Heart right ventricle (tissue), 16 donors: ENCODE data around the gene CFAP157. TPM values are rescaled to one million over a fixed set of nuclear protein-coding genes. Genes with fewer than 3 reads are reported as not detected.

Source experiments
- ATAC-seq, 8 donors: fragments of 200-7000 bp; cut with Tn5 transposase; one replicate each; pipeline ENCODE4 v1.9.1; 2020; ENCODE audit warnings: mild to moderate bottlenecking in 8 of 8, moderate library complexity in 8 of 8, moderate number of reproducible peaks in 1 of 8
- DNase-seq, 2 donors: peaks; one replicate each; pipeline ENCODE4 v3.0.0-alpha.2; 2020
- H3K27ac ChIP-seq, 10 donors: fragments of 200-600 bp; sonication (generic) in 2 of 10; one replicate each; pipeline versions ENCODE4 v1.5.0 to v1.8.0; 2020 to 2022; ENCODE audit warnings: mild to moderate bottlenecking in 3 of 10
- H3K27me3 ChIP-seq, 7 donors: fragments of 200-600 bp; one replicate each; pipeline ENCODE4 v1.8.0; 2021 to 2022; ENCODE audit warnings: mild to moderate bottlenecking in 2 of 7
- H3K36me3 ChIP-seq, 9 donors: fragments of 200-600 bp; sonication (generic) in 1 of 9; one replicate each; pipeline versions ENCODE4 v1.5.0 to v1.8.0; 2020 to 2022; ENCODE audit warnings: mild to moderate bottlenecking in 2 of 9
- H3K4me1 ChIP-seq, 9 donors: fragments of 200-600 bp; sonication (generic) in 1 of 9; one replicate each; pipeline versions ENCODE4 v1.5.0 to v1.8.0; 2020 to 2022; ENCODE audit warnings: mild to moderate bottlenecking in 4 of 9
- H3K4me3 ChIP-seq, 10 donors: fragments of 200-600 bp; sonication (generic) in 2 of 10; one replicate each; pipeline versions ENCODE4 v1.5.0 to v1.8.0; 2020 to 2022; ENCODE audit warnings: mild to moderate bottlenecking in 7 of 10, moderate library complexity in 2 of 10
- H3K9me3 ChIP-seq, 11 donors: fragments of 200-600 bp in 10 of 11; sonication (generic) in 2 of 11; one replicate each; pipeline versions ENCODE4 v1.5.0 to v1.8.0; 2013 to 2022; ENCODE audit warnings: mild to moderate bottlenecking in 2 of 11, control low read depth in 1 of 11, moderate library complexity in 1 of 11
- WGBS, 2 donors: extraction: QIAGEN DNeasy Blood & Tissue Kit; methylation state at CpG; one replicate each; pipeline ENCODE4 v1.1.7; 2013; ENCODE audit warnings: inconsistent platforms in 1 of 2; 5-methylcytosine and 5-hydroxymethylcytosine counted together
- intact Hi-C, 10 donors: fragments of 100-400 bp; cut with DNase I; formaldehyde crosslinking; loops; one replicate each; pipeline versions ENCODE4 v1.11.1 to v1.14.2; 2022
- long read RNA-seq, 3 donors: library from polyadenylated mRNA; unstranded; transcript quantifications; one replicate each; pipeline ENCODE4 v2.0.0, GENCODE V29; 2020 to 2021
- polyA plus RNA-seq, 2 donors: library from polyadenylated mRNA; stranded (reverse); fragments of 200-250 nt; gene quantifications; one replicate each; pipeline ENCODE4 v1.2.3, GENCODE V29; 2013
- total RNA-seq, 10 donors: library from RNA; stranded (reverse); fragmentation: NEBNext Ultra II Directional in 3 of 10; extraction: Animal tissue kit (Norgen Biotek cat#: 25700) in 3 of 10; gene quantifications; one replicate each; pipeline versions ENCODE4 v1.2.1 to v1.2.4, GENCODE V29; 2021 to 2023
- TF ChIP-seq, protein P1 (sequence below), 9 donors: fragments of 200-600 bp; sonication (generic) in 2 of 9; IDR thresholded peaks; one replicate each; pipeline versions ENCODE4 v1.5.0 to v1.8.0; 2021 to 2022; ENCODE audit warnings: antibody characterized with exemption in 9 of 9, mild to moderate bottlenecking in 5 of 9, moderate library complexity in 1 of 9
- donor health status: Arrhythmogenic right ventricular cardiomyopathy.
- donor health status: ischemic (EF 13 %, LVEDD 7.1; RV severe dilation, severe dysfunction).
- donor health status: healthy with polysubstance abuse.
- donor health status: DM: no; HTN: yes; CAD: no.
- donor health status: DM: no; HTN: no; CAD: no.
- donor health status: ischemic (EF 25% LVEDD 6.9; RV normal size, moderate dysfunction).
- donor health status: ischemic (EF 25% LVEDD 5.7; RV mildly dilated, moderate dysfunction).
- donor health status: healthy.
- donor health status: DM: yes; HTN: yes; CAD: no.
- donor health status: Ischemic cardiomyopathy.
- donor health status: ischemic (EF 35%, LVEDD 5.7; RV mildly dilated, moderate dysfunction).
- donor health status: nonischemic (EF 11% LVEDD 7.7; RV severe dilation, severe dysfunction).
- donor health status: DM: yes; HTN: yes; CAD: no.
- donor health status: PGD.
- donor health status: ischemic (EF 29% LVEDD 5.4; RV normal size, mild dysfunction).
- donor health status: nonischemic (EF 23%, LVEDD 6.1; RV moderate dilation, normal function).

The CFAP157 gene
- total RNA-seq (under 1 TPM in 2 of 10 donors, not detected in 8; 0.10 to 0.13 TPM), polyA plus RNA-seq (under 1 TPM; 0.15 to 0.19 TPM)
- long read RNA-seq, donor 1, partial matches to known transcripts: 0 of 1 reads
- long read RNA-seq, donor 1, other reads (novel, unspliced or antisense): 1 of 1 reads
- long read RNA-seq, donor 2: 0 reads
- long read RNA-seq, donor 3, partial matches to known transcripts: 0 of 1 reads
- long read RNA-seq, donor 3, other reads (novel, unspliced or antisense): 1 of 1 reads

DNA sequence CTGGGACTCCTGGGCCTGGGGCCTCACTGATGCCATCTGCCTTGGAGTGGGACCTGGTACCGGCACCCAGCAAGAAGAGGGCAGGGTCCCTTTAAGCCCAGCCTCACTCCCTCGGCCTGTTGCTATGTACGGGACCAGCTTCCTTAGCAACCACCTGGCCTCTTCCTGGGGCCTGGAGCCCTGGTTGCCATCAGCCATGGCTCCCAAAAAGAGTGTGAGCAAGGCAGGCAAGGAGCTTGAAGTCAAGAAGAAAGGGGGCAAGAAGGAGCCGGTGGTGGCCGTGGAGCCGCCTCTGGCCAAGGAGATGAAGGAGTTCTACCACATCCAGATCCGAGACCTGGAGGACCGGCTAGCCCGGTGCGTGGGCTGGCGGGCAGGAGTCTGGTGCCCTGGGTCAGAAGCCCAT lies at the start of gene CFAP157:
TSS of gene CFAP157 (plus strand) at position 153 of the 406 bp plus-strand sequence. CDS start at position 197, 44 bp downstream.
- Histone ChIP-seq H3K27me3 (no peaks in the 10 kb centered on the region), H3K4me1 (no peaks in the 10 kb centered on the region), H3K4me3 (no peak within 1 kb of the TSS), H3K27ac (no peak within 1 kb of the TSS), H3K36me3 (no peaks in the 10 kb centered on the region), H3K9me3 (no peaks in the 10 kb centered on the region)
- peak in 2 of 8 donors; percentile 23 to 35 for ATAC-seq
- intact Hi-C loops: no loop called here
- WGBS, 2 donors: 58 to 63% methylated on average over 11 of the region's 11 CpGs
- TF ChIP-seq, protein P1, sequence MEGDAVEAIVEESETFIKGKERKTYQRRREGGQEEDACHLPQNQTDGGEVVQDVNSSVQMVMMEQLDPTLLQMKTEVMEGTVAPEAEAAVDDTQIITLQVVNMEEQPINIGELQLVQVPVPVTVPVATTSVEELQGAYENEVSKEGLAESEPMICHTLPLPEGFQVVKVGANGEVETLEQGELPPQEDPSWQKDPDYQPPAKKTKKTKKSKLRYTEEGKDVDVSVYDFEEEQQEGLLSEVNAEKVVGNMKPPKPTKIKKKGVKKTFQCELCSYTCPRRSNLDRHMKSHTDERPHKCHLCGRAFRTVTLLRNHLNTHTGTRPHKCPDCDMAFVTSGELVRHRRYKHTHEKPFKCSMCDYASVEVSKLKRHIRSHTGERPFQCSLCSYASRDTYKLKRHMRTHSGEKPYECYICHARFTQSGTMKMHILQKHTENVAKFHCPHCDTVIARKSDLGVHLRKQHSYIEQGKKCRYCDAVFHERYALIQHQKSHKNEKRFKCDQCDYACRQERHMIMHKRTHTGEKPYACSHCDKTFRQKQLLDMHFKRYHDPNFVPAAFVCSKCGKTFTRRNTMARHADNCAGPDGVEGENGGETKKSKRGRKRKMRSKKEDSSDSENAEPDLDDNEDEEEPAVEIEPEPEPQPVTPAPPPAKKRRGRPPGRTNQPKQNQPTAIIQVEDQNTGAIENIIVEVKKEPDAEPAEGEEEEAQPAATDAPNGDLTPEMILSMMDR (IDR thresholded peaks at IDR 0.05): no peak
- no peak for DNase-seq

DNA sequence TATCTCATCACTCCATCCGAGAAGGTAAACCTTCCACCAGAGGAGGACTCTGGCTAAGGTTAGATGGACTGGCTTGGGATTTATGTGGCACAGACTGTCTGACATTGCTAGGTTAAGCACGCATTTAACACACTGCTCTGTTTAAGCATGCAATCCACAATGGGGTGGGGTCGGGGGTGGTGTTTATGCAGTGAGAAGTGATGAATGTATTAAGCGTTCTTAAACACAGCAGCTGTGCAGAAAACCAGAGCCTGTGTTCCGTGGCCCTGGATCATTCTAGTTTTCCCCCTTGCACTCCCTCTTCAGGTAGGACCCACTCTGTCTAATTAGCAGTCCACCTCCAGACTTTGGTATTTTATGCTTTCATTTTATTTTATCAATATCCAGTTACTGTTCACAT lies 48.4 kb upstream of the CFAP157 start:
- 92 to 93% methylated on average over 5 of the region's 5 CpGs for WGBS, 2 donors
- intact Hi-C loops: loop anchor here in 1 of 10 donors (10.0 kb wide), 1 partner anchor 64 kb away; no protein-coding TSS in a partner anchor

DNA sequence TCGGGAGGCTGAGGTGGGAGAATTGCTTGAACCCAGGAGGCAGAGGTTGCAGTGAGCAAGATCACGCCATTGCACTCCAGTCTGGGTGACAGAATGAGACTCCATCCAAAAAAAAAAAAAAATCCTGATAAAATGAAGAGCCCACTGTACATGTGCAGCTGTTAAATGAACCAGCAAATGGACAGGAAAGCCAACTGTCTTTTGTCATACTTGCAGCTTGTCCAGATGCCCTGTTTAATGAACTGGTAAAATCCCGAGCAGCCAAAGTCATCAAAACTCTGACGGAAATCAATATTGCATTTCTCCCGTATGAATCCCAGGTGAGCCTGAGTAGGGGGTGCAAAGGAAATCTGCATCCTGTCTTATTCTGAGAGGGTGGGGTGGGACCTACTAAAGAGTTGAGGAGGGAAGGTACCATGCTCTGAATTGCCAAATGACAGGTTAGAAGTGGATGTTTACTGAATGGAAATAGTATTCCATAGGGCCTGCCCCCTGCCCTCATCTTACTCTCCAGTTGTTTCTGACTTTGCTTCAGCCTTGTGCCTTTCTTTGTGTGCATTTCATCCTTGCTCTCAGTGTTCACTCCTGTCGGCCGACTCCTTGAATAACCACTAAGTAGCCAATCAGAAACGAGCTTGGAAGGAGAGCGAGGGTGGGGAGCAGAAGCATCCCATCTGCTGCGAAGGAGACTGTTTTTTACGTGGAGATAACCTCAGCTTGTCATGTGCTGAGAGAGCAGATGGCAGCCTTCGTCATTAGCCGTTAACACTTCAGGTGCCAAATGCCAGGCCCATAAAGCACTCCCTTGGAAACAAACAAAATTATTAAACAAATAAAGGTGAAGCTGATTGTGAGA lies 45.7 kb upstream of the CFAP157 start:
- no peak for ATAC-seq
- intact Hi-C loops: loop anchor here in 1 of 10 donors (10.0 kb wide), 1 partner anchor 46 kb away; the partner anchor contains the start of gene STXBP1
- no peak for DNase-seq
- Histone ChIP-seq H3K36me3 (peaks cover 0 to 96% (median 33%) of the 10 kb centered on the region in 9 donors), H3K27me3 (no peaks in the 10 kb centered on the region), H3K9me3 (no peaks in the 10 kb centered on the region), H3K27ac (no peak overlapping the region), H3K4me1 (peaks cover 0 to 16% (median 0%) of the 10 kb centered on the region in 9 donors), H3K4me3 (no peak overlapping the region)
- 62 to 71% methylated on average over 13 of the region's 13 CpGs for WGBS, 2 donors
- TF ChIP-seq, protein P1 (IDR thresholded peaks at IDR 0.05): no peak

More for the DNA sequence above, 48.4 kb upstream of the CFAP157 start:
- no peaks in the 10 kb centered on the region for H3K9me3 ChIP-seq
- H3K27me3 ChIP-seq: no peaks in the 10 kb centered on the region
- no peak overlapping the region for H3K27ac ChIP-seq
- no peaks in the 10 kb centered on the region for H3K4me1 ChIP-seq
- DNase-seq (no peak), ATAC-seq (no peak)
- H3K4me3 ChIP-seq: no peak overlapping the region
- peaks cover 0 to 95% (median 43%) of the 10 kb centered on the region in 9 donors for H3K36me3 ChIP-seq
- TF ChIP-seq, protein P1 (IDR thresholded peaks at IDR 0.05): no peak

DNA sequence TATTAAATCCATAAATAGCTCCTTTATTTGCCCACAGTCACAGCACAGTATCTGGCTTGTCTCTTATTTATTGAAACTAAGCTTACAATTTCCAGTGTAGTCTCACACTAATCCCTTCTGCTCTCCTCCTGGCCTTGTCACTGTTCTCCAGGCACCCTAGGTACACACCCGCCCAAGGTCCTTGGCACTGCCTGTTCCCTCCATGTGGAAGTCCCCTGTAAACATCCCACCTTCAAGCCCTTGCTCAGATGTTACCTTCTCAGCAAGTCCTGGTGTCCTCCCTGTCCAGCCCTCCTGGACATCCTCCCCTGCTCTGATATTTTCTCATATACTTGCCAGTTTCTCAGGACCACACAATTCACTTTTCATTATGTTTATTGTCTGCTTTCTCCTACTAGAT lies 44.2 kb upstream of the CFAP157 start:
- Histone ChIP-seq H3K27ac (no peak overlapping the region), H3K4me3 (no peak overlapping the region), H3K9me3 (no peaks in the 10 kb centered on the region), H3K27me3 (no peaks in the 10 kb centered on the region), H3K36me3 (peaks cover 0 to 100% (median 36%) of the 10 kb centered on the region in 9 donors), H3K4me1 (peaks cover 0 to 16% (median 0%) of the 10 kb centered on the region in 9 donors)
- DNase-seq (no peak), ATAC-seq (no peak)
- intact Hi-C loops: loop anchor here in 1 of 10 donors (10.0 kb wide), 1 partner anchor 48 kb away; the partner anchor contains the start of gene STXBP1
- TF ChIP-seq, protein P1 (IDR thresholded peaks at IDR 0.05): no peak
- WGBS, 2 donors: 90 to 100% methylated on average over 1 of the region's 1 CpG
